KG1 (cell line): ENCODE data around the gene TMEM185A.
"Not testable (repeated sequence)": the region's sequence is repeated elsewhere in the genome, so short reads cannot be mapped to it uniquely, and the experiment has no call there.

ENCODE experiments used
- DNase-seq: peaks from one replicate; lab custom pipeline; 2025; lab: John Stamatoyannopoulos, UW

The TMEM185A gene

DNA sequence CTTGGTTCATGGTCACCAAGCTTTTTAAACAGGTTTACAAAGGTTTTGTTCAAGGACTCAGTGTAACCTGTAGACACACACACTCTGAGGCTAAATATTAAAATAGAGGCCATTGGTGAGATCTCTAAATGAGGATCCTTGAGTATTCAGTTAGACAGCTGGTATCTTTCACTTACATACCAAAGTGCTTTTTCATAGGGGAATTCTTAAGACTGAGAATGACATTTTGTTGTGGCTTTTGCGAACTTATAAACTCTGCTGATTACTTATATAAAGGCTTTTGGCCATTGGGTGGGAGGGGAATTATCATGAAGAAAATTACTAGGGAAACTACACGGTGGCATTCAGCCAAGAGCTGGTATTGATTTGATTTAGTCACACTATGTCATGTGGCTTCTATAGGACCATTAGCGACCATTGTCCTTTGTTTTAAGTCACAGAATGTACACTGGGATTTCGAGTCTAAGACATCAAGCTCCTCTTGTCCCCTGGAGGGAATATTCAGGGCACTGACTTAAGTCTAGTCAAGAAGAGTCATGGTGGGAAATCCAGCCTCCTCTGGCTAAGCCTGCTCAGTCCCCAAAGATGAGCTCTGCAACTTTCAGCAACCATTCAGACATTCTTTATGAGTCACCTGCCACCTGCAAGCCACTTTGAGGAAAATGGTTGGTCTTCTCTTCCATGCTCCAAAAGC lies 80.2 kb downstream of the TMEM185A start:
- not testable (repeated sequence) for DNase-seq

DNA sequence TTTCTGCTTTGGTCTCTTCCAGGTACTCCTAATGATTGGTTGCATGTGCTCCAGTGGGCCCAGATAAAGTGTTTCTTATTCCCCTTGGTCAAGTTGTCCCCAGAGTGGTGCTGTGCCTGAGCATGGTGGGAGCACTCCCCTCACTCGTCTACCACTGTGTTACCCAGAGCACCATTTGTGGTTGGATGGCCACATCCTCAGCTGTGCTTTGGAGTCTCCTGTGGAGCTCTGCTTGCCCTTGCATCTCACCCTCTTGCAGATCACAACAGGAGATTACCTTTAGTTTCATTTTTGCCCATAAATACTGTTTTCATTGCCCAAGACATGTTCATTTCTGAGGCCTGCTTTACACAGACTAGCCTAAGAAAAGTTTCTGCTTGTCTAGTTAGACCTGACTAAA lies 81.1 kb downstream of the TMEM185A start:
- not testable (repeated sequence) for DNase-seq

DNA sequence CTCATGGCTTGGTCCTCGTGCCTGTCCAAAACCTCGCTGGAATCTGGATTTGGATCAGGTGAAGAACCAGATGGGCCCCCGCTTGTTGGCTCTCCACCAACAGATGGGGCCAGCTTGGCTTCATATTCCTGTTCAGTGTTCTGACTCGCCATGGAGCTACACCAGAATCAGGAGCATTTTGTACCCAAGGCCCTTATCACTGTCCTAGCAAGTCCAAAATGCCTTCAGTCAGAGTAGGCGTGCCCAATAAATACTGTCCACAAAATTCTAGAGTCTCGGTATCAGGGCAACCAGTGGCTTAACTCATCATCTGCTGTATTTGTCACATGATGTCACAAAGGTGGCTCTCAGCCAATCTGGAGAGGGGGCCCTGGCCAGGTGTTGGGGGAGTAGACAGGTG lies 81.9 kb downstream of the TMEM185A start, which contains the start of gene HSFX3:
TSS of gene HSFX3 (minus strand) at position 224 of the 400 bp plus-strand sequence. CDS start at position 152, 72 bp downstream.
- DNase-seq: not testable (repeated sequence)

DNA sequence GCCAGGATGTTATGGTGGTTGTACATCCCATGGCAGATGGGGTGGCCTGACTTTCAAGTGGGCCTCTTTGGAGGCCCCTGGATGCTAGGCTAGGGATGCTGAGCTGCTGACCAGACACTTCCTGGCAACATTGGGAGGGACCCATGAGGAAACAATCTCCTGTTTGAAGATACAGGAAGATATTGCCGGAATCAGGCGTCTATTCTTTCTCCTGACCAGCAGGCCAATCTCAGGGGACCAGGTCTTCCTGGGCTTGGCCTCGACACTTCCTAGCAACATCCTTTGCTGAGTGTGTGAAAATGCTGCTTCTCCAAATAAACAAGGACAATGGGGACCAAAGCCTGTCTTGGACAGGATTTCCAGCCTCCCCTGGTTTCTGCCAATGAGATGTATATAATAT lies 83.8 kb downstream of the TMEM185A start:
- DNase-seq: not testable (repeated sequence)

DNA sequence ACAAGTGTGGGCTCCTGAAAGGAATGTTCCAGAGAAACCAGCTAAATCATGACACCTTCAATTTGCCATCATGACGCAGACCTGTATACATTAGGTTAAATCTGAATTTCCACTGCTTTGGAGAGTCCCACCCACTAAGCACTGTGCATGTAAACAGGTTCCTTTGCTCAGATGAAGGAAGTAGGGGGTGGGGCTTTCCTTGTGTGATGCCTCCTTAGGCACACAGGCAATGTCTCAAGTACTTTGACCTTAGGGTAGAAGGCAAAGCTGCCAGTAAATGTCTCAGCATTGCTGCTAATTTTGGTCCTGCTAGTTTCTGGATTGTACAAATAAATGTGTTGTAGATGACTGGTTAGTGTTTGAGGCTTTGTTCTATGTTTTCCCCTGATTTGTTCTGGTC lies 84.6 kb downstream of the TMEM185A start:
- not testable (repeated sequence) for DNase-seq
